Measurements from ENCODE around the gene FATE1.

GRCh38 chrX:151724563-151725337 lies 8.9 kb downstream of the FATE1 start:
- no peak for TF ChIP-seq CTCF (IDR thresholded peaks at IDR 0.05)
- no peak for TF ChIP-seq POLR2A (IDR thresholded peaks at IDR 0.05)
- no peak for TF ChIP-seq POLR2AphosphoS5 (IDR thresholded peaks at IDR 0.05)
- TF ChIP-seq EP300 (IDR thresholded peaks at IDR 0.05): no peak

All from upper lobe of left lung (tissue), 4 donors.